MM.1S (cell line): ENCODE data around the gene DPP6.

Experiments
- DNase-seq: peaks from one replicate; pipeline ENCODE4 v3.0.0-alpha.2; 2015
- H2AFZ ChIP-seq: fragments of 300-600 bp; sonication (generic); 2 replicates; pipeline ENCODE4 v1.6.0; 2016; ENCODE audit warnings: antibody characterized with exemption, low read length
- H3F3A ChIP-seq: fragments of 300-600 bp; sonication (generic); 2 replicates; pipeline ENCODE4 v1.6.1; 2016; ENCODE audit warnings: mild to moderate bottlenecking, antibody characterized with exemption, low read length, moderate library complexity, mixed read lengths; ENCODE audit not compliant: insufficient read depth
- H3K27ac ChIP-seq: fragments of 300-600 bp; sonication (generic); 2 replicates; pipeline ENCODE4 v1.5.1; 2016; ENCODE audit warnings: mild to moderate bottlenecking, low read length
- H3K27me3 ChIP-seq: fragments of 300-600 bp; sonication (generic); replicated peaks from 2 replicates; pipeline ENCODE4 v1.6.0; 2016; ENCODE audit warnings: low read length; ENCODE audit not compliant: insufficient read depth
- H3K36me3 ChIP-seq: fragments of 300-600 bp; sonication (generic); replicated peaks from 2 replicates; pipeline ENCODE4 v1.6.1; 2016; ENCODE audit warnings: mild to moderate bottlenecking, low read length, mixed read lengths; ENCODE audit not compliant: insufficient read depth
- H3K4me1 ChIP-seq: fragments of 300-600 bp; sonication (generic); 2 replicates; pipeline ENCODE4 v1.6.1; 2016; ENCODE audit warnings: low read length, mixed read lengths
- H3K4me2 ChIP-seq: fragments of 300-600 bp; sonication (generic); 2 replicates; pipeline ENCODE4 v1.6.0; 2016; ENCODE audit warnings: low read depth, low read length
- H3K4me3 ChIP-seq: fragments of 300-600 bp; sonication (generic); 2 replicates; pipeline ENCODE4 v1.5.1; 2016; ENCODE audit warnings: low read length, mixed read lengths
- H3K79me2 ChIP-seq: fragments of 300-600 bp; sonication (generic); 2 replicates; pipeline ENCODE4 v1.6.1; 2016; ENCODE audit warnings: mixed run types, low read length, mixed read lengths
- H3K9ac ChIP-seq: fragments of 300-600 bp; sonication (generic); 2 replicates; pipeline ENCODE4 v1.6.1; 2016; ENCODE audit warnings: low read length, mixed read lengths
- H3K9me2 ChIP-seq: fragments of 300-600 bp; sonication (generic); replicated peaks from 2 replicates; pipeline ENCODE4 v1.6.1; 2016; ENCODE audit warnings: mild to moderate bottlenecking, low read length, mixed read lengths; ENCODE audit not compliant: insufficient read depth
- H3K9me3 ChIP-seq: fragments of 300-600 bp; sonication (generic); replicated peaks from 2 replicates; pipeline ENCODE4 v1.6.1; 2016; ENCODE audit warnings: mild to moderate bottlenecking, low read length, mixed read lengths; ENCODE audit not compliant: insufficient read depth
- H4K20me1 ChIP-seq: fragments of 300-600 bp; sonication (generic); 2 replicates; pipeline ENCODE4 v1.6.1; 2016; ENCODE audit warnings: mild to moderate bottlenecking, low read length, moderate library complexity, mixed read lengths; ENCODE audit not compliant: insufficient read depth
- CTCF ChIP-seq: fragments of 300-600 bp; sonication (generic); IDR thresholded peaks from 2 replicates; pipeline ENCODE4 v1.5.1; 2016; ENCODE audit warnings: antibody characterized with exemption, low read length, mixed read lengths
- EZH2 ChIP-seq: fragments of 300-600 bp; sonication (generic); optimal IDR thresholded peaks from 2 replicates; pipeline ENCODE3; 2017; ENCODE audit warnings: low read depth, mild to moderate bottlenecking, antibody characterized with exemption, low read length, mixed read lengths
- EZH2phosphoT487 ChIP-seq: fragments of 300-600 bp; sonication (generic); IDR thresholded peaks from 2 replicates; pipeline ENCODE4 v1.6.1; 2018; ENCODE audit warnings: antibody characterized with exemption, low read length

DPP6 gene

GRCh38 chr7:154306036-154306435, 253.8 kb downstream of the DPP6 start:
- H3F3A ChIP-seq = no peaks in the 10 kb centered on the region
- no peaks in the 10 kb centered on the region for H3K4me1 ChIP-seq
- H3K9me3 ChIP-seq = no peaks in the 10 kb centered on the region
- H3K79me2 ChIP-seq = no peaks in the 10 kb centered on the region
- no peak overlapping the region for H3K9ac ChIP-seq
- TF ChIP-seq EZH2 (no peak), EZH2phosphoT487 (no peak), CTCF (no peak)
- H3K9me2 ChIP-seq = no peaks in the 10 kb centered on the region
- H3K4me3 ChIP-seq = no peak overlapping the region
- no peak for DNase-seq
- H3K27ac ChIP-seq = no peak overlapping the region
- H2AFZ ChIP-seq = no peak overlapping the region
- no peak overlapping the region for H3K4me2 ChIP-seq
- no peaks in the 10 kb centered on the region for H3K27me3 ChIP-seq
- no peaks in the 10 kb centered on the region for H4K20me1 ChIP-seq
- H3K36me3 ChIP-seq = no peaks in the 10 kb centered on the region

GRCh38 chr7:154308928-154309327, 256.7 kb downstream of the DPP6 start:
- Histone ChIP-seq H3K27me3 (no peaks in the 10 kb centered on the region), H3K9me3 (no peaks in the 10 kb centered on the region), H3F3A (no peaks in the 10 kb centered on the region), H3K36me3 (no peaks in the 10 kb centered on the region), H3K27ac (no peak overlapping the region), H2AFZ (no peak overlapping the region), H3K4me2 (no peak overlapping the region), H3K9me2 (no peaks in the 10 kb centered on the region), H3K4me1 (no peaks in the 10 kb centered on the region), H3K9ac (no peak overlapping the region), H3K79me2 (no peaks in the 10 kb centered on the region), H3K4me3 (no peak overlapping the region), H4K20me1 (no peaks in the 10 kb centered on the region)
- TF ChIP-seq EZH2phosphoT487 (no peak), EZH2 (no peak), CTCF (no peak)
- DNase-seq = no peak

GRCh38 chr7:154310114-154310513, 257.9 kb downstream of the DPP6 start:
- H3K27ac ChIP-seq = no peak overlapping the region
- TF ChIP-seq CTCF (no peak), EZH2phosphoT487 (no peak), EZH2 (no peak)
- no peaks in the 10 kb centered on the region for H3F3A ChIP-seq

More at GRCh38 chr7:154310114-154310513, 257.9 kb downstream of the DPP6 start:
- Histone ChIP-seq H3K36me3 (no peaks in the 10 kb centered on the region), H3K27me3 (no peaks in the 10 kb centered on the region), H3K9me2 (no peaks in the 10 kb centered on the region), H3K4me3 (no peak overlapping the region), H2AFZ (no peak overlapping the region), H3K4me1 (no peaks in the 10 kb centered on the region), H4K20me1 (no peaks in the 10 kb centered on the region), H3K9me3 (no peaks in the 10 kb centered on the region), H3K9ac (no peak overlapping the region), H3K79me2 (no peaks in the 10 kb centered on the region), H3K4me2 (no peak overlapping the region)
- DNase-seq = no peak
